Ishikawa (cell line): ENCODE results near the gene DAP.

ENCODE experiments used
- CEBPB ChIP-seq: IDR thresholded peaks from 2 replicates; pipeline ENCODE4 v1.6.1; 2012
- CREB1 ChIP-seq: IDR thresholded peaks from 2 replicates; pipeline ENCODE4 v1.6.1; 2012; ENCODE audit warnings: low read depth
- EGR1 ChIP-seq: IDR thresholded peaks from 2 replicates; pipeline ENCODE4 v1.6.1; 2012
- EP300 ChIP-seq: IDR thresholded peaks from 2 replicates; pipeline ENCODE4 v1.6.1; 2012; ENCODE audit warnings: borderline replicate concordance
- FOXM1 ChIP-seq: IDR thresholded peaks from 2 replicates; pipeline ENCODE4 v1.6.1; 2012; ENCODE audit warnings: low read depth, borderline replicate concordance
- MAX ChIP-seq: IDR thresholded peaks from 2 replicates; pipeline ENCODE4 v1.6.1; 2012
- NFIC ChIP-seq: IDR thresholded peaks from 2 replicates; pipeline ENCODE4 v1.6.1; 2012
- RAD21 ChIP-seq: IDR thresholded peaks from 2 replicates; pipeline ENCODE4 v1.6.1; 2012; ENCODE audit warnings: low read depth
- REST ChIP-seq: IDR thresholded peaks from 2 replicates; pipeline ENCODE4 v1.6.1; 2012; ENCODE audit warnings: low read depth, mild to moderate bottlenecking
- TAF1 ChIP-seq: IDR thresholded peaks from 2 replicates; pipeline ENCODE4 v1.6.1; 2012; ENCODE audit warnings: low read depth, mild to moderate bottlenecking
- TCF12 ChIP-seq: IDR thresholded peaks from 2 replicates; pipeline ENCODE4 v1.6.1; 2012; ENCODE audit warnings: low read depth
- TEAD4 ChIP-seq: IDR thresholded peaks from 2 replicates; pipeline ENCODE4 v1.6.1; 2012
- YY1 ChIP-seq: IDR thresholded peaks from 2 replicates; pipeline ENCODE4 v1.6.1; 2012; ENCODE audit warnings: low read depth
- ZBTB7A ChIP-seq: IDR thresholded peaks from 2 replicates; pipeline ENCODE4 v1.6.1; 2012; ENCODE audit warnings: low read depth

DNA sequence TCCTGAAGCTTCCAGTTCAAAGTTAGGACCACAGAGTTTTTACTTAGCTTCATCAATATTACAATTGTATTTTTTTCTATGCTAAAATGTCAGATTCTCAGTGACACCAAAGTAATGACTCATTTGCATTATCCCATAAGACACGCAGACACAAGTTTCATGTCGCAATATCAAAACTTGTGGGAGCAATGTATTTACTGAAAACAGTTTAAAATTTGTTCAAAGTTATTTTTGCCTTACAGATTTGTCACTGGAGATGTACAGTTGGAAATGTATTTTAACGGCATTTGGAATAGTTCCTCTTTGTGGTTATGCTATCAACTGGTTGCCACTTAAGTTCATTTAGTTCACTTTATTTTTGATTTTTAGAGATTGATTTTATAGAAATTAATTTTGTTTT is 36.2 kb upstream of the DAP start:
- no peak for TF ChIP-seq CREB1
- TF ChIP-seq EP300 = no peak
- TF ChIP-seq FOXM1 = no peak
- no peak for TF ChIP-seq REST
- no peak for TF ChIP-seq TCF12
- TF ChIP-seq MAX = no peak
- TF ChIP-seq YY1 = no peak
- TF ChIP-seq RAD21 = no peak
- TF ChIP-seq ZBTB7A = no peak
- no peak for TF ChIP-seq TAF1
- TF ChIP-seq EGR1 = no peak
- TF ChIP-seq CEBPB = no peak
- no peak for TF ChIP-seq TEAD4
- no peak for TF ChIP-seq NFIC
